GM12892 (cell line): ENCODE data around the gene ARMCX4.
"Not testable (repeated sequence)": the region's sequence is repeated elsewhere in the genome, so short reads cannot be mapped to it uniquely, and the experiment has no call there.

Source experiments
- DNase-seq: peaks from one replicate; pipeline ENCODE4 v3.0.0; 2011; ENCODE audit not compliant: insufficient read length
- FAIRE-seq: peaks from 2 replicates; lab custom pipeline; 2011; peaks lifted over from hg19 to GRCh38; lab: Jason Lieb, UNC
- POLR2A ChIP-seq: IDR thresholded peaks from 2 replicates; pipeline ENCODE4 v1.6.1; 2011; ENCODE audit warnings: low read depth, low read length, control low read depth
- POLR2AphosphoS5 ChIP-seq: IDR thresholded peaks from 2 replicates; pipeline ENCODE4 v1.6.1; 2011; ENCODE audit warnings: low read depth, low read length, control low read depth
- TAF1 ChIP-seq: IDR thresholded peaks from 2 replicates; pipeline ENCODE4 v1.6.1; 2011; ENCODE audit warnings: low read depth, mild to moderate bottlenecking, control low read depth, low read length, borderline replicate concordance

The ARMCX4 gene

GRCh38 chrX:101488796-101489195 is 3.5 kb downstream of the ARMCX4 start:
- TF ChIP-seq TAF1 (no peak), POLR2AphosphoS5 (no peak), POLR2A (no peak)
- FAIRE-seq (no peak), DNase-seq (no peak)

GRCh38 chrX:101491943-101492342 is 6.7 kb downstream of the ARMCX4 start:
- TF ChIP-seq TAF1 (no peak), POLR2AphosphoS5 (no peak), POLR2A (no peak)
- FAIRE-seq (no peak), DNase-seq (no peak)

DNA sequence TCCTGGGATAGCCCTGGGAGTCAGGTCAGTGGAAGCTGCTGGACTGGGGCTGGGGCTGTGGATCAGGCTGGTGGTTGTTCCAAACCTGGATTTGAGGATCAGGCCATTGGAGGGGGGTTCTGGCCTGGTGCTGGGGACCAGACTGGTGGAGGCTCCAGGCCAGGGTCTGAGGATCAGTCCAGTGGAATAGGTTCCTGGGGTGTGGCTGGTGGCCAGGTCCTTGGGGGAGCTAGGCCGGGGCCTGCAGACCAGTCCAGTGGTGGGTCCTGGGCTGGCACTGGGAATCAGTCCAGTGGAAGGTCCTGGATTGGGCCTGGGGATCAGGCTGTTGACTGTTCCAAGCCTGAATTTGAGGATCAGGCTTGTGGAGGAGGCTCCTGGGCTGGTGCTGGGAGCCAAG is 8.0 kb downstream of the ARMCX4 start:
- DNase-seq (no peak), FAIRE-seq (no peak)
- no peak for TF ChIP-seq POLR2AphosphoS5
- TF ChIP-seq POLR2A, result no peak
- no peak for TF ChIP-seq TAF1

DNA sequence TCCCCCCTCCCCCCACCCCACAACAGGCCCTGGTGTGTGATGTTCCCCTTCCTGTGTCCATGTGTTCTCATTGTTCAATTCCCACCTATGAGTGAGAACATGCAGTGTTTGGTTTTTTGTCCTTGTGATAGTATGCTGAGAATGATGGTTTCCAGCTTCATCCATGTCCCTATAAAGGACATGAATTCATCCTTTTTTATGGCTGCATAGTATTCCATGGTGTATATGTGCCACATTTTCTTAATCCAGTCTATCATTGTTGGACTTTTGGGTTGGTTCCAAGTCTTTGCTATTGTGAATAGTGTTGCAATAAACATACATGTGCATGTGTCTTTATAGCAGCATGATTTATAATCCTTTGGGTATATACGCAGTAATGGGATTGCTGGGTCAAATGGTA is 17.7 kb downstream of the ARMCX4 start:
- FAIRE-seq, DNase-seq: not testable (repeated sequence)

DNA sequence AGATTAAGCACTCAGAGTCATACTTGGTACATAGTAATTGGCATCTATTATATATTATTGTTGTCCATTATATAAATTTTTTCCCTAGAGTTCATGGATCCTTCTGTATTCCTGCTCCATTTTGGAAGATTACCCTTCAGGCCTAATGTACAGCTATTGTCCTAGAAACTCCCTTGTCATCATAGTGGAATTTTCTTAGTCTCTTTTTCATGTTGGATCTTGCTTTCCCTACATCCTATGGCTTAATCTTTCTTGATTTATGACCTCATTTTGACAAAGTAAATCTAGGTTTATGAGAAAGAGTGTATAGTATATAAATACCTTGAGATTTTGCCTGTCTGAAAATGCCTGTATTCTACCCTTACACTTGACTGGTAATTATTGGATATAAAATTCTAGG is 22.1 kb downstream of the ARMCX4 start:
- FAIRE-seq (no peak), DNase-seq (no peak)
- no peak for TF ChIP-seq TAF1
- no peak for TF ChIP-seq POLR2AphosphoS5
- TF ChIP-seq POLR2A, result no peak

DNA sequence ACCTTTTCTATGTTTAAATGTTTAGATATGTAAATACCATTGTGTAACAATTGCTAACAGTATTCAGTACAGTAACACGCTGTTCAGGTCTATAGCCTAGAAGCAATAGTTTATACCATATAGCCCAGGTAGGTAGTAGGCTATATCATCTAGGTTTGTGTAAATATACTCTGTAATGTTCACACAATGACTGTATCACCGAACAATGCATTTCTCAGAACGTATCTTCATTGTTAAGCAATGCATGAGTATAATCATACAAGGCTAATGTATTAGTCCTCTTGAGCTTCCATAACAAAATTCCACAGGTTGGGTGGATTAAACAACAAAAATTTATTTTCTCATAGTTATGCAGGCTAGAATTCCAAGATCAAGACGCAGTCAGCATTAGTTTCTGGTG is 22.7 kb downstream of the ARMCX4 start:
- TF ChIP-seq TAF1 (no peak), POLR2A (no peak), POLR2AphosphoS5 (no peak)
- FAIRE-seq (no peak), DNase-seq (no peak)

- FAIRE-seq (no peak), DNase-seq (no peak)
- TF ChIP-seq TAF1, result no peak
- TF ChIP-seq POLR2A, result no peak
- no peak for TF ChIP-seq POLR2AphosphoS5
These were observed 45.7 kb downstream of the ARMCX4 start for GRCh38 chrX:101530944-101531343.
